ENCODE data around the gene BLACAT1. TPM values are rescaled to one million over a fixed set of nuclear protein-coding genes. Genes with fewer than 3 reads are reported as not detected.
A peak's percentile ranks its signal among the peaks of the same experiment; 100 is the strongest.

Gene BLACAT1
- total and polyA plus RNA-seq, 2 of the 8 experiments (the other 6 are each of a cell fraction or from before 2014, with no cell fraction given): 3.5 to 10.5 TPM

DNA sequence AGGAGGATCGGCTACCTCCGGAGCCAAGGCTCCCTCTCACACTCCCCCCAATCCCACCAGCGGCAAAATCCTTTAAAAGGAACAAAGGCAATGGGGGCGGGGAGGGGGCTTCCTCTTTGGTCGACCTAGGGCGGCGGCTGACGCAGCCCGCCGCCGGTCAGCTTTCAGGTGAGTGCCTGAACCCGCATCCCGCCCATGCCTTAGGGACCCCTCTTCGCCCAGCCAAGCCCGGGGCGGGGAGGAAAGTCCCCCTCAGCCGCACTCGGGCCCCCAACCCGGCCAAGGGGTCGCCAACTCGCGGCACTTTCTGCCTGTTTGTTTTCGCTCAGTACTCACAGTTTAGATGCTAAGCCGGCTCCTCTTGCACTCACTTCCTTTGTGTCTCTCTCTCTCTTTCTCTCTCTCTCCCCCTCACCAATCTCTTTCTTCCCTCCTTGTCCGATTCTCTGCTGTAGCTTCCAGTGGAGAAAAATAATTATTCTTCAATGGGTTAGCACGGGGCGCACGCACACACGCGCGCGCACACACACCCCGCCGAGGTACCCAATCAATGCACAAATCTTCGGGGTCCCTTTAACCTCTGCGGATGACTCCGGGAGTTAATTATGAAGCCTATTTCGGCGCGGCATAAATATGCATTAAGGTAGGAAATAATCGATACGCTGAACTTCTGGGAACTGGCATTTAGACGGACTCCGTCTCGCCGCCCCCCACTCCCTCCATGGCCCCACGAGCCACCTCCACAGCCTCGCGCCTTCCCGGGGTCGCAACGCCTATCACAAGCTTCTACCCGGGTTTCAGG lies at the start of gene BLACAT1 (continued):
- TF ChIP-seq KDM1A (IDR thresholded peaks at IDR 0.05; ENCODE audit: borderline replicate concordance, low read length) (no peak), KDM4A (IDR thresholded peaks at IDR 0.05; ENCODE audit: low read depth, low read length, severe bottlenecking) (peak; percentile 37), FOSL1 (IDR thresholded peaks at IDR 0.05; ENCODE audit: insufficient read depth, low read depth, low read length) (no peak), RXRA (IDR thresholded peaks at IDR 0.05; ENCODE audit: insufficient read depth, low read depth, low read length) (no peak), ZNF274 (IDR thresholded peaks at IDR 0.05; ENCODE audit: borderline replicate concordance, extremely low read depth, low read length) (no peak), RBBP5 (IDR thresholded peaks at IDR 0.05; ENCODE audit: borderline replicate concordance, low read depth, low read length) (no peak; the same call in 1 of the 2 replicates), CHD1 (IDR thresholded peaks at IDR 0.05; ENCODE audit: low read depth, low read length) (no peak), JUN (IDR thresholded peaks at IDR 0.05; ENCODE audit: low read depth, low read length) (no peak), EGR1 (IDR thresholded peaks at IDR 0.05; ENCODE audit: borderline replicate concordance, low read depth, low read length) (no peak; the same call in 1 of the 2 replicates), SUZ12 (IDR thresholded peaks at IDR 0.05; ENCODE audit: low read length) (no peak)
- TF ChIP-seq, protein P1, sequence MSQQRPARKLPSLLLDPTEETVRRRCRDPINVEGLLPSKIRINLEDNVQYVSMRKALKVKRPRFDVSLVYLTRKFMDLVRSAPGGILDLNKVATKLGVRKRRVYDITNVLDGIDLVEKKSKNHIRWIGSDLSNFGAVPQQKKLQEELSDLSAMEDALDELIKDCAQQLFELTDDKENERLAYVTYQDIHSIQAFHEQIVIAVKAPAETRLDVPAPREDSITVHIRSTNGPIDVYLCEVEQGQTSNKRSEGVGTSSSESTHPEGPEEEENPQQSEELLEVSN (IDR thresholded peaks at IDR 0.05): no peak
